HG02798 (cell line): Measurements from ENCODE around the gene KLHL22.
A peak's percentile ranks its signal among the peaks of the same experiment; 100 is the strongest.
"Not testable (repeated sequence)": the region's sequence is repeated elsewhere in the genome, so short reads cannot be mapped to it uniquely, and the experiment has no call there.

Experiments used
- ATAC-seq: cut with Tn5 transposase; IDR thresholded peaks from one replicate; pipeline ENCODE4 v1.9.1; 2021; ENCODE audit warnings: mild to moderate bottlenecking; ENCODE audit not compliant: unreplicated experiment, poor library complexity

KLHL22 gene

GRCh38 chr22:20494978-20495860 is at the start of gene KLHL22:
KLHL22 (minus strand) TSS chr22:20495795; CDS start chr22:20489211, 6,584 bp downstream.
- peak; percentile 57 for ATAC-seq

GRCh38 chr22:20545318-20545634 is 49.7 kb upstream of the KLHL22 start:
- not testable (repeated sequence) for ATAC-seq

GRCh38 chr22:20542736-20543135 is 47.1 kb upstream of the KLHL22 start:
- ATAC-seq, result no peak

- ATAC-seq, result no peak
These were observed 46.5 kb upstream of the KLHL22 start for GRCh38 chr22:20542055-20542454.

GRCh38 chr22:20538875-20539274 is 43.3 kb upstream of the KLHL22 start:
- ATAC-seq, result not testable (repeated sequence)

GRCh38 chr22:20537983-20538382 is 42.4 kb upstream of the KLHL22 start:
- ATAC-seq, result no peak

- no peak for ATAC-seq
These were observed 41.7 kb upstream of the KLHL22 start for GRCh38 chr22:20537325-20537756.

- no peak for ATAC-seq
These were observed 41.2 kb upstream of the KLHL22 start for GRCh38 chr22:20536590-20537324.

GRCh38 chr22:20533879-20534265 is 38.3 kb upstream of the KLHL22 start:
- ATAC-seq, result no peak

GRCh38 chr22:20533095-20533878 is 37.7 kb upstream of the KLHL22 start:
- no peak for ATAC-seq

- no peak for ATAC-seq
These were observed 36.8 kb upstream of the KLHL22 start for GRCh38 chr22:20532256-20532993.

- ATAC-seq, result no peak
These were observed 36.0 kb upstream of the KLHL22 start for GRCh38 chr22:20531404-20532201.

- no peak for ATAC-seq
These were observed 35.5 kb upstream of the KLHL22 start for GRCh38 chr22:20531154-20531403.

GRCh38 chr22:20530368-20531153 is 35.0 kb upstream of the KLHL22 start:
- ATAC-seq, result no peak

- no peak for ATAC-seq
These were observed 32.9 kb upstream of the KLHL22 start for GRCh38 chr22:20528405-20528978.

- no peak for ATAC-seq
These were observed 31.2 kb upstream of the KLHL22 start for GRCh38 chr22:20526628-20527355.

GRCh38 chr22:20526305-20526627 is 30.7 kb upstream of the KLHL22 start:
- ATAC-seq, result no peak

- ATAC-seq, result no peak
These were observed 29.5 kb upstream of the KLHL22 start for GRCh38 chr22:20525048-20525447.
